SU-DHL-6 (cell line): ENCODE measurements around the gene BCL2L13.
"Not testable (repeated sequence)": the region's sequence is repeated elsewhere in the genome, so short reads cannot be mapped to it uniquely, and the experiment has no call there.

Experiments used
- H2AFZ ChIP-seq: fragments of 200-600 bp; sonication (generic); 2 replicates; pipeline ENCODE4 v1.6.1; 2014; ENCODE audit warnings: low read depth, mild to moderate bottlenecking, moderate library complexity, mixed read lengths, antibody characterized with exemption, low read length; ENCODE audit not compliant: severe bottlenecking
- H3F3A ChIP-seq: fragments of 200-600 bp; shearing (Covaris generic); 2 replicates; pipeline ENCODE4 v1.6.0; 2016; ENCODE audit warnings: antibody characterized with exemption, mild to moderate bottlenecking; ENCODE audit not compliant: insufficient read depth
- H3K27ac ChIP-seq: fragments of 200-600 bp; sonication (generic); 2 replicates; pipeline ENCODE4 v1.5.1; 2016; ENCODE audit warnings: low read depth, mild to moderate bottlenecking, low read length, moderate library complexity, mixed read lengths
- H3K27me3 ChIP-seq: fragments of 200-600 bp; sonication (generic), shearing (Covaris generic); 2 replicates; pipeline ENCODE4 v1.6.0; 2014; ENCODE audit warnings: mild to moderate bottlenecking, low read length
- H3K36me3 ChIP-seq: fragments of 200-600 bp; sonication (generic); 2 replicates; pipeline ENCODE4 v1.6.1; 2014; ENCODE audit warnings: mild to moderate bottlenecking, low read length, mixed read lengths
- H3K4me2 ChIP-seq: fragments of 300-600, 200-600 bp; shearing (Covaris generic), sonication (generic); 2 replicates; pipeline ENCODE4 v1.6.0; 2014; ENCODE audit warnings: low read length, low read depth, mild to moderate bottlenecking; ENCODE audit not compliant: poor library complexity, severe bottlenecking
- H3K4me3 ChIP-seq: fragments of 200-600 bp; sonication (generic); 2 replicates; pipeline ENCODE4 v1.5.1; 2014; ENCODE audit warnings: antibody characterized with exemption, low read length, mild to moderate bottlenecking, mixed read lengths; ENCODE audit not compliant: insufficient read depth, poor library complexity, severe bottlenecking
- H3K79me2 ChIP-seq: fragments of 200-600 bp; sonication (generic); 2 replicates; pipeline ENCODE4 v1.6.1; 2014; ENCODE audit warnings: mild to moderate bottlenecking, low read length, moderate library complexity; ENCODE audit not compliant: insufficient read depth
- H3K9ac ChIP-seq: fragments of 200-600 bp; sonication (generic); 2 replicates; pipeline ENCODE4 v1.7.0; 2014; ENCODE audit warnings: mild to moderate bottlenecking, low read length
- H3K9me2 ChIP-seq: fragments of 200-600 bp; sonication (generic); replicated peaks from 2 replicates; pipeline ENCODE4 v1.6.1; 2014; ENCODE audit warnings: low read length; ENCODE audit not compliant: insufficient read depth
- H3K9me3 ChIP-seq: fragments of 200-600 bp; sonication (generic); 2 replicates; pipeline ENCODE4 v1.6.1; 2014; ENCODE audit warnings: low read length, mixed read lengths; ENCODE audit not compliant: insufficient read depth
- H4K20me1 ChIP-seq: fragments of 200-600 bp; sonication (generic); 2 replicates; pipeline ENCODE4 v1.6.1; 2014; ENCODE audit warnings: low read depth, mild to moderate bottlenecking, antibody characterized with exemption, low read length, moderate library complexity, mixed read lengths
- EZH2phosphoT487 ChIP-seq: fragments of 200-600 bp; sonication (generic), shearing (Covaris generic); conservative IDR thresholded peaks from 2 replicates; pipeline ENCODE4 v1.6.1; 2018; ENCODE audit warnings: mild to moderate bottlenecking, antibody characterized with exemption, low read length, moderate library complexity, mixed read lengths
- TF ChIP-seq, protein P1 (sequence below): fragments of 200-600 bp; sonication (generic); IDR thresholded peaks from one replicate; pipeline ENCODE4 v1.5.1; 2017; ENCODE audit warnings: antibody characterized with exemption, mild to moderate bottlenecking, low read length, moderate library complexity; ENCODE audit not compliant: insufficient read depth, poor library complexity, severe bottlenecking

BCL2L13 gene

DNA sequence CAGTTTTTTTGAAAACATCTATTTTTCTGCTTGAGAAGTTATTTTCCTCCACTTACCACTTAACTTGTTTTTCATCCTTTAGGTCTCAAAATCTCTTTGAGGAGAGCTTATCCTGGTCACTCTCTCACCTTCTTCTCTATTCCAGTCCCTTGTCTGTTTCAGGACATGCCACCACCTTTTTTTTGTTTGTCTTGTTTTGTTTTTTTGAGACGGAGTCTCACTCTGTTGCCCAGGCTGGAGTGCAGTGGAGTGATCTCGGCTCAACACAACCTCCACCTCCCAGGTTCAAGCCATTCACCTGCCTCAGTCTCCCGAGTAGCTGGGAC, 4.6 kb upstream of the BCL2L13 start:
- no peaks in the 10 kb centered on the region for H3F3A ChIP-seq
- no peaks in the 10 kb centered on the region for H3K9me3 ChIP-seq
- H3K27ac ChIP-seq: no peak overlapping the region
- no peak for TF ChIP-seq EZH2phosphoT487
- TF ChIP-seq, protein P1, sequence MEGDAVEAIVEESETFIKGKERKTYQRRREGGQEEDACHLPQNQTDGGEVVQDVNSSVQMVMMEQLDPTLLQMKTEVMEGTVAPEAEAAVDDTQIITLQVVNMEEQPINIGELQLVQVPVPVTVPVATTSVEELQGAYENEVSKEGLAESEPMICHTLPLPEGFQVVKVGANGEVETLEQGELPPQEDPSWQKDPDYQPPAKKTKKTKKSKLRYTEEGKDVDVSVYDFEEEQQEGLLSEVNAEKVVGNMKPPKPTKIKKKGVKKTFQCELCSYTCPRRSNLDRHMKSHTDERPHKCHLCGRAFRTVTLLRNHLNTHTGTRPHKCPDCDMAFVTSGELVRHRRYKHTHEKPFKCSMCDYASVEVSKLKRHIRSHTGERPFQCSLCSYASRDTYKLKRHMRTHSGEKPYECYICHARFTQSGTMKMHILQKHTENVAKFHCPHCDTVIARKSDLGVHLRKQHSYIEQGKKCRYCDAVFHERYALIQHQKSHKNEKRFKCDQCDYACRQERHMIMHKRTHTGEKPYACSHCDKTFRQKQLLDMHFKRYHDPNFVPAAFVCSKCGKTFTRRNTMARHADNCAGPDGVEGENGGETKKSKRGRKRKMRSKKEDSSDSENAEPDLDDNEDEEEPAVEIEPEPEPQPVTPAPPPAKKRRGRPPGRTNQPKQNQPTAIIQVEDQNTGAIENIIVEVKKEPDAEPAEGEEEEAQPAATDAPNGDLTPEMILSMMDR: no peak
- no peaks in the 10 kb centered on the region; the same call in 1 of the 2 replicates for H3K79me2 ChIP-seq
- no peaks in the 10 kb centered on the region for H3K27me3 ChIP-seq
- H3K36me3 ChIP-seq: no peaks in the 10 kb centered on the region
- no peak overlapping the region for H3K9ac ChIP-seq
- H4K20me1 ChIP-seq: no peaks in the 10 kb centered on the region
- H3K4me3 ChIP-seq: no peak overlapping the region
- H3K4me2 ChIP-seq: no peak overlapping the region
- H3K9me2 ChIP-seq: no peaks in the 10 kb centered on the region
- no peak overlapping the region for H2AFZ ChIP-seq

DNA sequence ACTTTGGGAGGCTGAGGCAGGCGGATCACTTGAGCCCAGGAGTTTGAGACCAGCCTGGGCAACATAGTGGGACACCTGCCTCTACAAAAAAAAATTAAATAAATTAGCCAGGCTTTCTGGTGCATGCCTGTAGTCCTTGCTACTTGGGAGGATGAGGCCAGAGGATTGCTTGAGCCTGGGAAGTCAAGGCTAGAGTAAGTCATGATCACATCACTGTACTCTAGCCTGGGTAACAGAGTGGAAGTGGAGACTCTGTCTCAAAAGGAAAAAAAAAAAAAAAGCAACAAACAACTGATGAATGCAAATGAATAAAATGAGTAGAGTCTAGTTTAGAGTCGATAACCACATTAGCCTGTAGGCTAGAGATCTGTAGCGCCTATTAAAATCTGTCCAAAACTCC, 3.9 kb upstream of the BCL2L13 start:
- Histone ChIP-seq H3K4me2 (no peak overlapping the region), H3K27ac (no peak overlapping the region), H3K4me3 (no peak overlapping the region), H3K27me3 (no peaks in the 10 kb centered on the region), H3K36me3 (no peaks in the 10 kb centered on the region), H4K20me1 (no peaks in the 10 kb centered on the region), H3K9ac (no peak overlapping the region), H2AFZ (no peak overlapping the region), H3K9me2 (no peaks in the 10 kb centered on the region), H3K79me2 (peaks cover 7% of the 10 kb centered on the region; the same call in 1 of the 2 replicates), H3K9me3 (no peaks in the 10 kb centered on the region), H3F3A (no peaks in the 10 kb centered on the region)
- TF ChIP-seq, protein P1: no peak
- TF ChIP-seq EZH2phosphoT487: no peak

DNA sequence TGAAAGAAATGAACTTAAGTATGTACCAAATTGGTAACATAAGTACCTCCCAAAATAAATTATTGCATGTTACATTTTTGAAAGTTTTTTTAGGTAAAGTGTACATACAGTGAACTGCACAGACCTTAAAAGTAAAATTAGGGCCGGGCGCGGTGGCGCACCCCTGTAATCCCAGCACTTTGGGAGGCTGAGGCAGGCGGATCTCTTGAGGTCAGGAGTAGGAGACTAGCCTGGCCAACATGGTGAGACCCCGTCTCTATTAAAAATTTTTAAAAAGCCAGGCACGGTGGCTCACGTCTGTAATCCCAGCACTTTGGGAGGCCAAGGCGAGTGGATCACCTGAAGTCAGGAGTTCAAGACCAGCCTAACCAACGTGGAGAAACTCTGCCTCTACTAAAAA, 1.7 kb upstream of the BCL2L13 start:
- H3F3A ChIP-seq, H2AFZ ChIP-seq, H3K9me3 ChIP-seq, H3K27ac ChIP-seq, H3K4me2 ChIP-seq, H3K9ac ChIP-seq, H3K9me2 ChIP-seq, H3K36me3 ChIP-seq, H3K4me3 ChIP-seq, H3K27me3 ChIP-seq, H4K20me1 ChIP-seq: not testable (repeated sequence)
- H3K79me2 ChIP-seq: peaks cover 12% of the 10 kb centered on the region; the same call in 1 of the 2 replicates

DNA sequence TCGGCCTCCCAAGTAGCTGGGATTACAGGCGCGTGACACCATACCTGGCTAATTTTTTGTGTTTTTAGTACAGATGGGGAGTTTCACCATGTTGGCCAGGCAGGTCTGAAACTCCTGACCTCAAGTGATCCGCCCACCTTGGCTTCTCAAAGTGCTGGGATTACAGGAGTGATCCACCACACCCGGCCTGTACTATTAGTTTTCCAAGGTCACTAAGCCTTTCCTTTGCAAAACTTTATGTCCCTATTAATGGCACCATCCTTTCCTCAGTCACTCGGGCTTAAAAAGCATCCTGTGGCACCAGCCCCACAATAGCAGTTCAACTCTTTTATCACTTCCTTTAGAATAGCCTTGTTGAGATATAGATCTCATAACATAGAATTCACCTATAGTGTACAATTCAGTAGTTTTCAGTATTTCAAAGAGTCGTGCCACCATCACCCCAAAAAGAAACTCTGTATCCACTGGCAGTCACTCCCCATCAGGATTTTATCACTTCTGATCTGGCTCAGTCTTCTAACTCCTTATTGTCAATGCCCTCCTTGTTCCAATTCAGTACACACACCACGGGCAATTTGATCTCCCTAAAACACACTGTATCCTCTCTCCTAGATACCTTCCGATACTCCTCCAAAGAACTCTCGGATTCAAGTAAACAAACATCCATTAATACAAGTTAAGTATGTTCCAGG, 921 bp upstream of the BCL2L13 start:
- peak overlapping the region; percentile 69 for H3K27ac ChIP-seq
- no peaks in the 10 kb centered on the region for H3K27me3 ChIP-seq
- peaks cover 12% of the 10 kb centered on the region; the same call in 1 of the 2 replicates for H3K79me2 ChIP-seq
- TF ChIP-seq EZH2phosphoT487: no peak
- TF ChIP-seq, protein P1: no peak
- no peaks in the 10 kb centered on the region for H4K20me1 ChIP-seq
- no peaks in the 10 kb centered on the region for H3K36me3 ChIP-seq
- H3K4me2 ChIP-seq: peak overlapping the region; percentile 73
- no peak overlapping the region for H2AFZ ChIP-seq
- H3F3A ChIP-seq: no peaks in the 10 kb centered on the region
- H3K9ac ChIP-seq: peak overlapping the region; percentile 76
- peak overlapping the region; percentile 66 for H3K4me3 ChIP-seq
- H3K9me3 ChIP-seq: no peaks in the 10 kb centered on the region
- no peaks in the 10 kb centered on the region for H3K9me2 ChIP-seq
